Embryonic facial prominence (tissue), 1 donor: ENCODE results near the gene NANOS3.

Experiments used
- DNase-seq: peaks from one replicate; pipeline ENCODE4 v3.0.0-alpha.2; 2016; ENCODE audit errors: extremely low spot score

Gene NANOS3

GRCh38 chr19:13876834-13877233 lies at the start of gene NANOS3:
Gene NANOS3 (plus strand): TSS chr19:13877134. CDS start chr19:13877249, 115 bp downstream.
- no peak for DNase-seq

GRCh38 chr19:13827656-13828055 lies 49.3 kb upstream of the NANOS3 start:
- no peak for DNase-seq

DNA sequence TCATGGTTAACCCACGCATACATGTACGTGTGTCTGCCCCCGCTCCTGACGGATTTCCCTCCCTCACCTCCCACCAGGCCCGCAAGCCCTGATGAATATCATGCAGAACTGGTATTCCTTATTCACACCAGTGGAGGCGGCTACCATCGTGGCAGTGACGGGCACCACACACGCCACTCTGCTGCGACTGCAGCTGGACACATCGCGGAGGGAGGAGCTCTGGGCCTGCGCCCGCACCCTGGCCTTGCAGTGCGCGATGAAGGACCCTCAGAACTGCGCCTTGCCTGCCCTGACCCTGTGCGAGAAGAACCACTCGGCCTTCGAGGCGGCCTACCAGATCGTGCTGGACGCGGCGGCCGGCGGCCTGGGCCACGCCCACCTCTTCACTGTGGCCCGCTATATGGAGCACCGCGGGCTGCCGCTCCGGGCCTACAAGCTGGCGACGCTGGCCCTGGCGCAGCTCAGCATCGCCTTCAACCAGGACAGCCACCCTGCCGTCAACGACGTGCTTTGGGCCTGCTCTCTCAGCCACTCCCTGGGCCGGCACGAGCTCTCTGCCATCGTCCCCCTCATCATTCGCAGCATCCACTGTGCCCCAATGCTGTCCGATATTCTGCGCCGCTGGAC lies 46.7 kb upstream of the NANOS3 start:
- DNase-seq = no peak

DNA sequence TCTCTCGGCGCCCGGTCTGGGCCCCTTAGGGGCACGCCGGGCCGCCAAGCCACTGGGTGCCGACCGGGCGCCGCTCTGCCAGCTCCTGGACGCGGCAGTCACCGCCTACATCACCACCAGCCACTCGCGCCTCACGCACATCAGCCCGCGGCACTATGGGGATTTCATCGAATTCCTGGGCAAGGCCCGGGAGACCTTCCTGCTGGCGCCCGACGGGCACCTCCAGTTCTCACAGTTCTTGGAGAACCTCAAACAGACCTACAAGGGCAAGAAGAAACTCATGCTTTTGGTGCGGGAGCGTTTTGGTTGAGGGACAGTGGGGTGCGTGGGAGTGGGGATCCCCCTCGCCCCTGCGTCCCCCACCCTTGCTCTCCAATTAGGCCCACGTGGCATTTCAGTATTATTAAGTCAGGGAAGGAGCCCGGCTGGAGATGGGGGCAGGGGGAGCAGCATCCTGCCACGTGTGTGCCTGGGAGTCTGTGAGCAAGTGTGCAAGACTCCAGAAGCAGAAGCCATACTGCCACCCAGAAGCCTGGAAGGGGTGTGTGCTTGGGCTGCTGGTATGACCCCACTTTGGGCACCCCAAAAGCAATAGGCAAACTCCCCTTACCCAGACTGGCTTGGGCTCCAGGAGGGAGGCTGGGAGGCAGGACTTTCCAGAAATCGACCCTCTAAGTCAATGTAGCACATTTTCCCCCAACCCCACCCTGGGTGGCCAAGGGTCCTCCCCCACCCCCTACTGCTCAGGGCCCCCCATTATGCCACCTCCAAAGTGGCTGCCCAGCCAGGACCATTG lies 46.0 kb upstream of the NANOS3 start:
- no peak for DNase-seq

DNA sequence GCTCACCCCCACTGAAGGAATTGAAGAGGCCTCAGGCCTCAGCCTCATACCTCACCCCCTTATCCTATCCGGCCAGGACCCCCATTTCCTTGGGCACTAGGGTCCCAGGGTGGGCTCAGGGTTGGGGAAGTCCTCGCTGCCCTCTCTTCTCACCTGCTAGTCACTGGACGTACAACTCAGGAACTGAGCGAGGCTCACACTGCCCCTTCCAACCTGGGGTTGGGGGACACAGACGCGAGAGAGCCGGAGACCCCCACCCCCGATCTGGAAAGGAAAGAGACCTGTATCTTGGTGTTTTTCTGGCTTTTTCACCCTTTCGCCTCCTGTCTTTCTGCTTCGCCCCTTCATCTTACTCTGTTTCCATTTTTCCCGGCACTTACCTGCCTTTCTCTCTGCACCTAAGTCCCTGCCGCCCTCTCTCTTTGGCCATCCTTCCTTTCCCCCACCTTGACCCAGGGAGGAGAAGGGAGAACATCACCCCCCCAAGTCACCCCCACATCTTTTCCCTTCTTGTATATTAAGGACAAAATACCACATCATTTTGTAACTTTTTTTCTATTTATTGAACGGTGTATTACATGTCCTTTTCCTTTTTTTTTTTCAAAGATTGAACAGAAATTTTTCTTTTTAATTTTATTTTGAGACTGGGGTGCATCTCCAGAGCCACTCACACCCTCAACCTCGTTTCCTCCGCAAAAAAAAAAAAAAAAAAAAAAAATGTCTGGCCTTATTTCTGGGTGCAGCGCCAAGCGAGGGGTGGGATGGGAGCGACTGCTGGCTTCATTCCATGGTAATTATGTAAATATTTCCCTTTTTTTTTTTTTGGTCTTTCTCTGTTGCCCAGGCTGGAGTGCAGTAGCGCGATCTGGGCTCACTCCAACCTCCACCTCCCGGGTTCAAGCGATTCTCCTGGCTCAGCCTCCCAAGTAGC lies 45.1 kb upstream of the NANOS3 start:
- DNase-seq = no peak

- DNase-seq = no peak
Measured at GRCh38 chr19:13833330-13834243, 43.3 kb upstream of the NANOS3 start.

- DNase-seq = no peak
Measured at GRCh38 chr19:13834244-13835069, 42.5 kb upstream of the NANOS3 start.

GRCh38 chr19:13835791-13836723 lies 40.9 kb upstream of the NANOS3 start:
- DNase-seq = no peak

GRCh38 chr19:13838435-13839129 lies 38.4 kb upstream of the NANOS3 start:
- DNase-seq = no peak

GRCh38 chr19:13839130-13839937 lies 37.6 kb upstream of the NANOS3 start:
- DNase-seq = peak; percentile 71

DNA sequence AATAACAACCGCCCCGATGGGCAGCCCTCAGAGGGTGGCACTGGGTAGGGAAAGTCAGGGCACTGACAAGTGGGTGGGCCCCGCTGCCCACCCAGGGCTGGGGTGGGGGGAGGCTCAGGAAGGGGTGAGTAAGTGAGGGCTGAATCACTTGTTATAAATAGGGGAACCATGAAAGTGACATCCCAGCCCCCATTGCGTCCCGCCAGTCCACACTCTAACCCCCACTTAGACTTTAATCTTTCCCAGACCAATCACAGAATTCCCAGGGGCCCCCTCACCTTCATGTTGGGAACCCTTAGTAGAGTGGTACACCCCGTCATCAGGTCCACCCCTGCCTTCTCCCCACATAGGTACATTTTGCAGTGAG lies 37.0 kb upstream of the NANOS3 start:
- DNase-seq = no peak

- no peak for DNase-seq
Measured at GRCh38 chr19:13840305-13841085, 36.4 kb upstream of the NANOS3 start.

GRCh38 chr19:13841086-13841961 lies 35.6 kb upstream of the NANOS3 start:
- DNase-seq = no peak

DNA sequence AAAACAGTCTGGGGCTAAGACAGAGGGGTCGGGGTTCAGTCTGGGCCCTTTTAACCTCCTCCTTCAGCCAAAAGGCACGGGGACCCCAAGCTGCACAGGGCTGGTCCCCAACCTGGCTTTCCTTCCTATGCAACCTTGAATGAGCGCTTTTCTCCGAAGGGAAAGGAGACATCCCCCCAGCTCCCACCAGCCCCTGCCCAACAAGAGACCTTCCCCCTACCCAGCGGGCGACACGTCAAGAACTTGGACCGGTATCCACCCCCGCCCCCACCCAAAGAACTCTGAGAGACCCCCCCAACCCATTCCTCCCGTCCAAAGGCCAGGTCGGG lies 35.0 kb upstream of the NANOS3 start:
- DNase-seq = no peak

GRCh38 chr19:13842291-13843103 lies 34.4 kb upstream of the NANOS3 start:
- peak; percentile 85 for DNase-seq
